Adrenal gland (tissue), 5 donors: ENCODE data around the gene SH3GL2.

Experiments
- POLR2A ChIP-seq, 2 donors: fragments of 450-650 bp; IDR thresholded peaks; one replicate each; pipeline ENCODE4 v1.6.1; 2017; ENCODE audit warnings: antibody characterized with exemption in 2 of 2, mild to moderate bottlenecking in 2 of 2, moderate library complexity in 1 of 2
- TF ChIP-seq, protein P1 (sequence below), 6 experiments: fragments of 450-650 bp in 4 of 6; fragments of 200-600 bp in 2 of 6; sonication (generic) in 1 of 6; IDR thresholded peaks; 1 replicate in 5 of 6; 2 replicates in 1 of 6; pipeline versions ENCODE4 v1.5.1 to v1.8.0; 2016 to 2021; ENCODE audit warnings: antibody characterized with exemption in 6 of 6, mild to moderate bottlenecking in 2 of 6, moderate library complexity in 1 of 6
- donor health status: DM: no; HTN: no; CAD: no.

DNA sequence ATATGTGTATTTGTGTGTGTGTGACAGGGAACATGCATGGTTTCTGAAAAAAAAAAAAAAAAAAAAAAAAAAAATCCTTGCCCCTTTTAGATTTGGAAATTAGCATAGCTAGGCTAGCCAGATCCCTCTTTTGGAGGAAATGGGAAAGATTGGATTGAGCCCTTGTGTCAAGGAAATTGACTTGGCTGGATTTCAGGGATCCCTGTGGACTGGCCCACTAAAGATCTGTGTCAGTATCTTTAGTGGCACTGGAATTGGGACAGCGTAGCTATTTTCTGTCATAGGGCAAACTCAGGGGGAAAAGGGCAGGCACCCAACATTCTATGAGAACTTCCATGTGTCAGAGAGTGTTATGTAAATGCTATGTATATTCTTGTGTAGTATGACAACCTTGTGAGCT, 35.4 kb downstream of the SH3GL2 start:
- TF ChIP-seq, protein P1, sequence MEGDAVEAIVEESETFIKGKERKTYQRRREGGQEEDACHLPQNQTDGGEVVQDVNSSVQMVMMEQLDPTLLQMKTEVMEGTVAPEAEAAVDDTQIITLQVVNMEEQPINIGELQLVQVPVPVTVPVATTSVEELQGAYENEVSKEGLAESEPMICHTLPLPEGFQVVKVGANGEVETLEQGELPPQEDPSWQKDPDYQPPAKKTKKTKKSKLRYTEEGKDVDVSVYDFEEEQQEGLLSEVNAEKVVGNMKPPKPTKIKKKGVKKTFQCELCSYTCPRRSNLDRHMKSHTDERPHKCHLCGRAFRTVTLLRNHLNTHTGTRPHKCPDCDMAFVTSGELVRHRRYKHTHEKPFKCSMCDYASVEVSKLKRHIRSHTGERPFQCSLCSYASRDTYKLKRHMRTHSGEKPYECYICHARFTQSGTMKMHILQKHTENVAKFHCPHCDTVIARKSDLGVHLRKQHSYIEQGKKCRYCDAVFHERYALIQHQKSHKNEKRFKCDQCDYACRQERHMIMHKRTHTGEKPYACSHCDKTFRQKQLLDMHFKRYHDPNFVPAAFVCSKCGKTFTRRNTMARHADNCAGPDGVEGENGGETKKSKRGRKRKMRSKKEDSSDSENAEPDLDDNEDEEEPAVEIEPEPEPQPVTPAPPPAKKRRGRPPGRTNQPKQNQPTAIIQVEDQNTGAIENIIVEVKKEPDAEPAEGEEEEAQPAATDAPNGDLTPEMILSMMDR (IDR thresholded peaks at IDR 0.05), result no peak
- TF ChIP-seq POLR2A (IDR thresholded peaks at IDR 0.05), result no peak
